Measurements from ENCODE around the gene TUBGCP2.

TUBGCP2 gene

DNA sequence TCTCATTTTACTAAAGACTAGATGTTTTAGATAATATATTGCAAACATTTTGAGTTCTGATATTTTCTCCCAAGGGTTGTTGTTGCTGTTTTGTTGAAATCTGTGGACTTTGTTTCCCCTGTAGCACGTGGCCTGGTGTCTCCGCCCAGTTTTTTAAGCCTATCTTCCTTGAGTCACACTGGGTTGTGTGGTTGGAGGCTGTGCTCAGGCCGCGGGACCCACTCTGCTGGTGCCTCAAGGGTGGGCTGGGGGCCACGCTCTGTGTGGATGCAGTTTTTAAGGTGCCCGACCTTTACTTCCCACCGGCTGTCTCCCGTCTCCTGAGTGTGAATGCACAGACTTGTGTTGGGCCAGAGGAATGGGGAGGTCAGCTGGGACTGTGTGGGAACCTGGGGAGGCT lies 34.3 kb upstream of the TUBGCP2 start:
- no peak for DNase-seq

DNA sequence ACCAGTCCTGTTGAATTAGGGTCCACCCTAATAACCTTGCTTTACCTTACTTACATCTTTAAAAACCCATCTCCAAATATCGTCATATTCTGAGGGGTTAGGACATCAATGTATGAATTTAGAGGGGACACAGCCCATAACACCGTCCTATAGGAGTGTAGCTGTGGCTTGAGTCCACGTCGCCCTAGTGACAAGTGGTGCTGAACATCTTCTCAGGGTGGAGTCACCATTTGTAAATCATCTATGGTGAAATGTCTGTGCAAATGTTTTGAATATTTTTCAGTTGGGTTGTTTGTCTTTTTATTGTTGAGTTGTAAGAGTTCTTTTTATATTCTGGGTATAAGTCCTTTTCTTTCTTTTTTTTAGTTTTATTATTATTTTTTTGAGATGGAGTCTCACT lies 33.3 kb upstream of the TUBGCP2 start:
- no peak for DNase-seq

DNA sequence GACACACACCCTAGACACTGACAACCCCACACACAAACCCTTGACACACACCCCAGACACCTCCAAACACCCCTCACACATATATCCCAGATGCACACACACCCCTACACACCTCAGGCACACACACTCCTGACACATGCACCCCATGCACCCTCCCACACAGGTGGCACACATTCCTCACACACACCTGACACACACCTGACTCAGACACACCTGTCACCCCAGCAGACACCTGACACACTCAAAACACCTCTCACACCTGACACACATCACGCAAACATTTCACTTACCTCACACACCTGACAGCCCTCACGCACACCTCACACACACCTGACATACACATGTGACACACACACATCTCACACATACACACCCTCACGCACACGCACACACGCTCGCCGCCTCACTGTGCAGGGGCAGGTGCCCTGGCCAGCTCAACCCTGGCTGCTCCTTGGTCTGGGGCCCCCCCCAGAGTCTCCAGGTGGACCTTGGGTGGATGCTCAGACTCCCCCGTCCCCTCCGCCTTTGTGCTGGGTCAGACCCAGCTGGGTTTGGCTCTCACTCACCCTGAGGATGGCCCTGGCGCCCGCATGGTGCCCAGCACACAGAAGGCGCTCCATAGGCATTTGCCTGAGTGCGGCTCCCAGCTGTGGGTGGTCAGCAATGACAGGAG lies 31.2 kb upstream of the TUBGCP2 start:
- no peak for DNase-seq

DNA sequence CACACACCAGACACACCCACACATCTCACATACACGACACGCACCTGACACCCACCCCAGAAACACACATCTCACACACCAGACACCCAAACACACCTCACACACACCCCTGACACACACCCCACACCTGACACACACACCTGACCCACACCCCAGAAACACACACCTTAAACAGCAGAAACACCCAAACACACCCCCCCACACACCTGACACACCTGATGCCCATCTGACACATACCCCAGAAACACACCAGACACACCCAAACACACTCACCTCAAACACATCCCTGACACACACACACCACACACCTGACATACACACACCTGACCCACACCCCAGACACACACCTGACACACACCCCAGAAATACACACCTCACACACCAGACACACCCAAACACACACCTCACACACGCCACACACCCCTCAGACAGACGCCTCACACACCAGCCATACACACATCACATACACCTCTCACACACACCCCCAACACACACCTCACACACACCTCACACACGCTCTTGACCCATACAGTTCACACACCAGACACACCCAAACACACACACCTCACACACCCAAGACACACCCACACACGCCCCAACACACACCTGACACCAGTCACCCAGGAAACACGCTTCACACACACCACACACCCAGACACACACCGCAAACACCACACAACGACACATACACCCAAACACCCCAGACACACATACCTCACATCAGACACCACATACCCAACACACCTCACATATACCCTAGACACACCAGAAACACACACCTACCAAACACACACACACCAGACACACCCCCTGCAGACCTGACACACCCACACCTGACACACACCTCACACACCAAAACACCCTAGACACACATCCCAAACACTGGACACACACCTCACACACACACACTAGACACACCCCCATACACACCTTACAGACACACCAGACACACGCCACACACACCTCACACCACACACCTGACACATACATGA lies 29.7 kb upstream of the TUBGCP2 start:
- no peak for DNase-seq

DNA sequence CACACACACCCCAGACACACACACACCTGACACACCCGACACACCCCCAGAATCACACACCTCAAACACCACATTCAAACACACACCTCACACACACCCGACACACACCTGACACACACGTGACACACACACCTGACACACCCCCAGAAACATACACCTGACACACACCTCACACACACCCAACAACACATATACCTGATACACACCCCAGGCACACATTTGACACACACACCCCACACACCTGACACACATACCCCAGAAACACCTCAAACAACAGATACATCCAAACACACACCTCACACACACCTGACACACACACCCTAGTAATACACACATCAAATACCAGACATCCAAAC lies 28.7 kb upstream of the TUBGCP2 start:
- DNase-seq: no peak

DNA sequence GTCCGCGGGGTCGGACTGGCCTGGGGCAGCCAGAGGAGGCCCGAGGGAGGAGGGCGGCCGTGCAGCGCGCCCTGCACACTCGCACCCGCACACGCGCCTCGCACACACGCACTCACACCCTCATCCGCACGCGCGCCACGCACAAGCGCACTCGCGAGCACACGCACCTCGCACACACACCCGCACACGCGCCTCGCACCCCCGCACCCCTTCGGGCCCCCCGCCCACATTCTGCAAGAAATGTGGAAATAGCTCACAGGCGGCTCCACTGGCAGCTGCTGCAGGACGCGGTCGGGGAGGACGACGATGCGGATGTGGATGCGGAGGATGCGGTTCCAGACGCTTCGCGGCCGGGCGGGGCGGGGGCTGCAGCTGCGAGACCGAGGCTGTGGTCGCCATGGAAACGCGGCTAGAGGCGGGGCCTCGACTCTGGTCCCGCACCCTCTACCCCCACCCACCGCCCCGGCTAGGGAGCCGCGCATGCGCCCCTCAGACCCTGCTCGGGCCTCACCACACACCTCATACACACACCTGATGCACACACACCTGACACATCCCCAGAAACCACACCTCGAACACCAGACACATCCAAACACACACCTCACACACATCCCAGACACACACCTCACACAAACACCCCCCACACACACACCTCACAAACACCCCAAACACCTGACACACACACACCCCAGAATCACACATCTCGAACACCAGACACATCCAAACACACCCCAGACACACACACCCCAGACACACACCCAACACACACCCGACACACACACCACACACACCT lies 28.1 kb upstream of the TUBGCP2 start, which contains the start of gene CALY:
Gene CALY, minus strand, starts transcription at position 320 of the 793 bp plus-strand sequence. CDS start 7,907 bp downstream, outside the sequence.
- DNase-seq: peak; percentile 40

DNA sequence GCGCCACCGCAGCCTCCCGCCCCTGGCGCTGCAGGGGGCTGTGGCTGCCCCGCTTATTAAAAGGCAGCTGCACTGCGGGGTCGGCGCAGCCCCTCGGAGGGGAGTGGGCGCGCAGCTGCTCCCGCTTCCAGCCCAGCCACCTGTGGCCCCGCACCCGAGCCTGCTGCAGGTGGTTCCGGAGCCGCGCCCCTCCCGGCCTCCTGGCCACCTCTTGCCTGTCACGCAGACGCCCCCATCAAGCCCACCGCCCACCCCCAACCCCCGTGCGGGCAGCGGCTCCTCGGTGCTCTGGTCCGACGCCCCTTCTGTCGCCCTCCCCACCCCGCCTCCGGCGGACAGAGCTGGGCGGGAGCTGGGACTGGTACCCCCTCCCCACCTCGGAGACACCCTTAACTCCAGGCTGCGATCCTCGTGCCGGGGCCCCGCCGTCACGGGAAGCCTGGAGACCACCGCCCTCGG lies 27.5 kb upstream of the TUBGCP2 start:
- no peak for DNase-seq

DNA sequence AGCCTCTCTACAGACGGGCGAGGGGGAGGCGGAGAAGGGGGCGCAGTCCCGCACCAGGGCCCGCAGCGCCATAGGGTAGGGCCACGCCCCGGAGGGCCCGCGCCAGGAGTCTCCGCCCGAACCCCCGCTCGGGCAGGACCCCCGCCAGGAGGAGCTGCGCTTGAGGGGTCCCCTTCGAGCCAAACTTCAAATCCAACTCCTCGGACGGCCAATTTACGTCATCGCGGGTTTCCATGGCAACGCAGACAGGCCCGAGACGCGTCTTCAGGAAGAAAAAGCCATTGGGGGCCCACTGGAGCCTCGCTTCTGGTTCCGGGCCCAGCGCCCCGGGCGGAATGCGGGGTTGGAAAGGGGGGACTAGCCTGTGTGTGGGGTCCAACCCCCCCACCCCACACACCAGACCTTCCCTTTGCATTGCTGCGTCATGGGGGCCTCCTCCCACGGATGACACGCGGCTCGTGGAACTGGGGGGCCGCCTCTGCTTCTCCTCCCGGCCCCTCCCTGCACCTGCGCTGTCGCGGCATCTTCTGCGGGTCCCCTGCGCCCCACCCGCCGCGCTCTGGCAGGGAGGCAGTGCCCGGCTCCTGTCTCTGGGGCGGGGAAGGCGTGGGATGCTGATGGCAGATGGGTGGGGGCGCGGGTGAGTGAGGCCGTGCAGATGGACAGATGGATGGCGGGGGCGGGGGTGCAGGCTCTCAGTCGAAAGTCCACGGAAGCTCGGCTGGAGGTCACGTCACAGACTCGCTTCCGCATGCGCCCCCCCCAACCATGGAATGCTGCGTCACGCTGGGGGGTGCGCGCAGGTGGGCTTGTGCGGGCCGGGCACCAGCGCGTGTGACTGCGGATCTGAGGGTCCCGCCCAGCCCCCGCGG lies 26.8 kb upstream of the TUBGCP2 start:
- peak; percentile 56 for DNase-seq

DNA sequence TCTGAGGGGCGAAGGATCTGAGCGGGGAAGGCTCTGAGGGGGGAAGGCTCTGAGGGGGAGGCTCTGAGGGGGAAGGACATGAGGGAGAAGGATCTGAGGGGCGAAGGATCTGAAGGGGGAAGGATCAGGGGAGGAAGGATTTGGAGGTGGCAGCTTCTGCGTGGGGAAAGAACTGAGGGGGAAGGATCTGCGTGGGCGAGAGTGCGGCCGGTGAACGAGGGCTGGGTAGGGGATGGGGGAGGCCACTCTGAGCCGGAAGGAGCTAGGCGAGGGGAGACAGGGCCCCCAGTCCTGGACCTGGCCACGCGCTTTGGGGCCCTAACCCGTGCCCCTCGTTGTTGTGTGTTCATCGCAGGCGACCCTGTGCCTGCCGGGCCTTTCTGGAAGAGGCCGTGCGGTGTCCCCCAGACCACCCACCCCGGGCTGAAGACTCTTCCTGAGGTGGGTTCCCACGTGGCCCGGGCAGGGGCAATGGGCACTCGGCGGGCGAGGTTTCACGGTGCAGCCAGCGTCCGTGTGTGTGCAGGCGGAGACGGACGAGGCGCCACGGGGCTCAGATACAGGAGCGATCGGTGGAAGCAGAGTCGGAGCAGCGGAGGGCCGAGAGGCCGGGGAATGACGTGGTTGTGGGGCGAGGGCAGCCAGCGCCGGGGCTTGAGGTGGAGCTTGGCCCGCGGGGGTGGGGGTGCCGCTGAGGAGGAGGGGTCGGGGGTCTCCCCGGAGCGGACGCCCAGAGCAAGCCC lies 26.0 kb upstream of the TUBGCP2 start:
- no peak for DNase-seq

DNA sequence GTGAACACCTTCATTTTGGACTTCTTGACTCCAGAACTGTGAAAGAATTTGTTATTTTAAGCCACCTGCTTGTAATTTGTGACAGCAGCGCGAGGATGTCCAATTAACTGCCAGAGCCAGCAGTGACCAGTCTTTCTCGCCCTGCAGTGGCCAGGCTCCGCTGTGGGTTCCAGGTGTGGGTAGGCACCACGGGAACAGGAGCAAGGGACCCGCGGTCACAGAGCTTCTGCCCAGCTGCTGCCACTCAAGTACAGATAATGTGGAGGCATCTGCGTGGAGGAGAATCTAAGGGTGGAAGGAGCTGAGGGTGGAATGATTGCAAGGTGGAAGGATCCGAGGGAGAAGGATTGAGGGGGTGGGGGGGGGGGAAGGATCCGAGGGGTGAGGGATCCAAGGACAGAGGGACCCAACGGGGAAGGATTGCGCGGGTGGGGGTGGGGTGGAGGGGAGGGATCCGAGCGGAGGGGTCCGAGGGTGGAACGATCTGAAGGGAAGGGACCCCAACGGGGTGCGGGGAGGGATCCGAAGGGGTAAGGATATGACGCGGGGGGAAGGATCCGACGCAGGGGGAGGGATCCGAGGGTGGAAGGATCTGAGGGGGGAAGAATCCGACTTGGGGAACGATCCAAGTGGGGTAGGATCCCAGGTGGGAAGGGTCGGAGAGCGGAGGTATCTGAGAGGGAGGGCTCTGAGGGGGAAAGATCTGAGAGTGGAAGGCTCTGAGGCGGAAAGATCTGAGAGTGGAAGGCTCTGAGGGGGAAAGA lies 24.4 kb upstream of the TUBGCP2 start:
- DNase-seq: no peak

DNA sequence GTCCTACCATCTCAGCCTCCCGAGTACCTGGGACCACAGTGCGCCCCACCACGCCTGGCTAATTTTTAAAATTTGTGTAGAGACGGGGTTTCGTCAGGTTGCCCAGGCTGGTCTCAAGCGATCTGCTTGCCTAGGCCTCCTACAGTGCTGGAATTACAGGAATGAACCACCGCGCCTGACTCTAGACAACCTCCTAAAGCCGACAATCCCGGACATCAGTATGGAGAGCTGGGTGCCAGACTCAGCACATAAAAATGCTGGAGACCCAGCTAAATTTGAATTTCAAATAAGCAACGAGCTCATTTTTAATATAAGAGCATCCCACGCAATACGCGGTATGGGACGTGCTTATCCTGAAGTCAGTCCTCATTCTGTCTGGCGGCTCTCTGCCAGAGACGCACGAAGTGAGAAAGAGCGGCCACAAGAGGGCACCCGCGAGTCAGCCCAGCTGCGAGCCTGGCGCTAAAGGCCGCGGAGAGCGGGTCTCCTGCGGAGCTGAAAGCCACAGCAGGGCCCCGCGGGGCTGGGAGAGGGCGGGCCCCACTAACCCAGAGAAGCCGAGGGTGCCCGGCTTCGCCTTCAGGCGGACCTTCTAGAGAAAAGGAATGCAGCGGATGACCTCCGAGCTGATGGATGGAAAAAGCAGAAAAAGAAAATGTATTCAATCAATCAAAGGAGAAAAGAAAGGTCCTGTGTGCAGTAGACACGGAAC lies 21.0 kb upstream of the TUBGCP2 start:
- DNase-seq: peak; percentile 87

DNA sequence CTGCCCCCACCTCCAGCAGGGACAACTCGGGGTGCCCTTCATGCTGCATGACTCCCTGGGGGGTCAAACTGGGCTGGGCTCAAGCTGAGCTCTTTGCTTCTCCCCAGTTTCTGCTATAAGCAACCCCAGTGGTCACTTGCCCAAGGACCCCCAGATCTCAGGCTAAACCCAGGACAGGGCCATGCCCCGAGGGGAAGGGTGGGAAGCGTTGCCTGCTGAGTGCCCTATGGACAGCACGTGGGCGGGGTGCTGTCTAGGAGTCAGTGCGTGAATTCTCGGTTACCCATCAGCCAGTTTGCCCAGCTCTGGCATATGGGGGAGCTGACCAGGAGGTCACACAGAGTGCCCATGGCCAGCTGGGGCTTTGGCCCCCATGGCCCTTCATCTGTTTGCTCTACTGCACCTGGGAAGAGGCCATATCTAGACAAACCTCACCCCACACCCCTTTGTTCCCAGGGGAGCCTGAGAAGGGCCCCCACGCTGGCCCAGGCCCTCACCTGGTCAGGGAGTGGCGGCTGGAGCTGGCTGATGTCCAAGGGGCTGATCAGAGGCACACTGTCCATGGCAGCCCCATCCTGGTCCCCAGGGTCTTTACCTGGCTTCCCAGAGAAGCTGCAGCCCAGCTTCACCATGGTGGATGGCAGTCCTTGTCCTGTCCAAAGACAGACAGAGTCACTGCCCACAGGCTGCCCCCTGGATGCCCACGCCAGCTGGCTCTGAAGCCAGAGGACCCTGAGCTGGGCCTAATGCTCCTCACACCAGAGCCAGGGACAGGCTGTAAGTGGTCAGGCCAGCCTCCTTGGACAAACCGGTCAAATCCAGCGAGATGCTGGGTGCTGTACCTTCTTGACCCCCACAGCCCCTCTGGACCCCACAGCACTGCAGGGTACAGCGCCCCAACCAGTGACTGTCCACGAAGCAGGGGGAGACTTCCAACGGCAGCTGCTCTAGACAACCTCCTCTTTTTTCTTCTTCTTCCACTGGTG lies 20.0 kb upstream of the TUBGCP2 start:
- no peak for DNase-seq

DNA sequence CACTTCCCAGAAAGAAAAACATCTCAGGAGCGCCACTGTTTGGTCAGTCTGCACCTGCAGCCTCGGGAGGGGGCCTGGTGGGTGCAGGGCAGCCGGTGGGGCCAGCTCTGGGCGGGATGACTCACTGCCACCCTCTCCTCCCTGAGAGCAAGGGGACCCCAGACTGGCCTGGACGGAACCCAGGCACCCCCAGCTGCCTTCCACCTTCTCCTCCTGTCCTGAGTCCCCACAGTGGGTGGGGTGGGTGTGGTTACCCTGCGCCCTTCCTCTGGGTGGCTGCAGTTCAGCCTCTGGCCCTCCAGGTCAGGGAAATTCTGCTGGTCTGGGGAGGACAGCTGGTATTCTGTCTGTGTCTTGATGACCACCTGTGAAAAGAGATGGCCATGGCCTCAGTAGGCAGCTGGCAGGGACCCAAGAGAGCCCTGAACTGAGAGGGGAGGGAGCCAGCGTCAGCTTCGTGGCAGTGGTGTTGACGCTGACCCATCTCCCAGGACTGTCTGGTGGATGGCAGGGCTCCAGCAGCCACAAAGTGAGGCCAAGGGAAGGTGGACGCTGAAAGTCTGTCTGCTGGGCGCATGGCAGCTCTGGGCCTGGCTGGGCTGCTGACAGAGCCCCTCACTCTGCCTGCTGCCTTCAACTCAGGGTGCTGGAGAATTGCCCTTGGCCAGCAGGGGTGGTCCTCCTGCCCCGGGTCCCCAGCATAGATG lies 19.1 kb upstream of the TUBGCP2 start:
- DNase-seq: no peak

DNA sequence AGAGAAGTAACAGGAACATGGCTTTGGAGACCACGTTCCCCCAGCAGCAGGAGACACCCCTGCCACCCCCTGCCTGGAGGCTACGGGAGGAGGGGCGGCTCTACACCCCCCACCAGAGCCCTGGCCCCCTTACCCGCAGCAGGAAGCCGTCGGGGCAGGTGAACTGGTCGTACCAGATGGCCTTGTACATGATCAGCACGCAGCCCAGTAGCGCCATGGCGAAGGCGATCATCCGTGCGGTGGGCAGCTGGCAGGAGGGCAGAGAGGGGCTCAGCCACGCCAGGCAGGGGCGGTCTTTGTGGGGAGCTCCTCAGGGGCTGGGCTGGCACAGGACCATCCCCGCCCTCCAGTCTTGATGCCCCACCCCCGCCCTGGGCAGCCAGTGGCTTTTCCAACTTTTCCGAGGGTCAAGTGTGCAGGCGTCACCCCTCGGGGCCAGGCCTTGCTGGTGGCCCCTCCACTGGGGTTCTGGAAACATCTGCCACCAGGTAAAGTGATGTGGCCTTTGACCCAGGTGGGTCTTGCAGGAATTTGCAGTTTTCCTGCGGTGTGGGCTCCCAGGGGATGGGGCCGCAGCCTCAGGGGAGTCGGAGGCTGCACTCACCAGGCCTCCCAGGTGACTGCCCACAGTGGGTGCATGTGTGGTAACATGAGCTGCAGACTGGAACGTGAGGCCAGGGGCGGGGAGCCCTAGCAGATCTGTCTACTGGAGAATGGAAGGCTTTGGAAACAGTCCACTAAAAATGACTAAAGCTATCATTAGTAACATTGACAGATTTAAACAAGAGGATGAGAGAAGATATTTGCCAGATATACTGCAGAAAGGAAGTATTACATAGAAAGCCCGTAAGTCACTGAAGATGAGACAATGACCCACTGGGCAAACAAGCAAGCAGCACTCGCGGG lies 18.3 kb upstream of the TUBGCP2 start:
- no peak for DNase-seq

DNA sequence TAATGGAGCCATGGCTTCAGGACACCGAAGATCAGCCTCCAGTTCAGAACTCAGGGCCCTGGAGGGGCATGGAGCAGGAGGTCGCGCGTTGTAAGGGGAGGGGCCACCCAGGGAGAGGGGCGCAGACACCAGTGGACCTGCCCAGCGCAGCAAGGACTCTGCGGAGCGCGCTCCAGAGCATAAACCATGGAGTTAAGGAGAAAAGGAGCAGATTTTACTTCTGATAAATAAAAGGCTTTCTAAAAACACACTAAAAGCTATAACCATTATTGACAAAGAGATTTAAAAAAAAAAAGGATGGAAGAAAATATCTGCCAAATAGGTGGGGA lies 17.5 kb upstream of the TUBGCP2 start:
- no peak for DNase-seq

DNA sequence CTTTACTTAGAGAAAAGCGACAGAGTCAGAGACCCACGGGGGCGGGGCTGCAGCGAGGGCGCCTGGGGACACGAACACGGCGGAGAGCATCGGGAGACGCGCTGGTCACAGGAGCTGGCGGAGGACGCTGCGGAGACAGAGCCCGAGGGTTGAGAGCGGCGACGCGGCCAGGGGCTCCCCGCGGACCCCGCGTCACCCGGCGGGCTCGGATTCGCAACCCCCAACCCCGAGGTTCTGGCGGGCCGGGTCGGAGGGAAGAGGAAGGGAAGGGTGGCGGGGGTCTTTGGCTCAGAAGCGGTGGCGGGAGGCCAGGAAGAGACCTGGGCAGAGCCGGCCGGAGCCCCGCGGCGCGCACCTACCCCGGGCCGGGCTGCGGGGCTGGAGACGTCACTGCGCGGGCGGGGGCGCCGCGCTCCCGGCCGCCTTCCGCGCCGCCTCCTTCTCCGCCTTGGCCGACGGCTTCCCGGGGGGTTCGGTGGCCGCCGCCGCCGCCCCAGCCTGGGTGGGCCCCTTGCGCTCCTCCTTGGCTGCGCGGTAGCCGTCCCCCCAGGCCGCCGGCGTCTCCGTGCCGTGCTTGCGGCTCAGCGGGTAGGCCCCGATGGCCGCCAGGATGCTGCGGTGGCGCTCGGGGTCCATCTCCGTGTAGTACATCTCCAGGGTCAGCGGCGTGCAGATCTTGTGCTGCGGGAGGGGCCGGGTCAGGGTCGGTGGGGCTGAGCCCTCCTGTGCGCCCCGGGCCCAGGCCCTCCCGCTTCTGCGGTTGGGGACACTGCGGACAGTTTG lies 17.0 kb upstream of the TUBGCP2 start:
- DNase-seq: no peak

Data from activated CD4-positive, alpha-beta T cell treated with anti-CD3 and anti-CD28 coated beads, Interleukin-2, amount 50 U/mL, for 16 hours (primary cell).